GM12891 (cell line): ENCODE results near the gene KLC4.

Source experiments
- PAX5 ChIP-seq: IDR thresholded peaks from 2 replicates; pipeline ENCODE4 v1.6.1; 2011; ENCODE audit warnings: low read length, moderate library complexity, mild to moderate bottlenecking; ENCODE audit not compliant: insufficient read depth, severe bottlenecking
- POLR2A ChIP-seq: IDR thresholded peaks from 2 replicates; pipeline ENCODE4 v1.6.1; 2011; ENCODE audit warnings: low read depth, low read length, control low read depth
- POLR2AphosphoS5 ChIP-seq: IDR thresholded peaks from 2 replicates; pipeline ENCODE4 v1.6.1; 2011; ENCODE audit warnings: low read depth, low read length, control low read depth
- POU2F2 ChIP-seq: IDR thresholded peaks from 2 replicates; pipeline ENCODE4 v1.6.1; 2011; ENCODE audit warnings: low read depth, mild to moderate bottlenecking, control low read depth, low read length, moderate library complexity
- SPI1 ChIP-seq: IDR thresholded peaks from 2 replicates; pipeline ENCODE4 v1.6.1; 2011; ENCODE audit warnings: low read depth, low read length, control low read depth
- TAF1 ChIP-seq: IDR thresholded peaks from 2 replicates; pipeline ENCODE4 v1.6.1; 2011; ENCODE audit warnings: low read depth, low read length, control low read depth

GRCh38 chr6:43060034-43060754 is 763 bp downstream of the KLC4 start:
- TF ChIP-seq POLR2A (no peak), POLR2AphosphoS5 (no peak), SPI1 (no peak), TAF1 (no peak), POU2F2 (no peak), PAX5 (no peak)
